NCI-H345 treated with DMSO at 0.1 percent for 48 hours (cell line): ENCODE data around the gene TUB.

Experiments
- DNase-seq: peaks from one replicate; lab custom pipeline; 2025; ENCODE audit not compliant: unreplicated experiment; lab: John Stamatoyannopoulos, UW

TUB gene

DNA sequence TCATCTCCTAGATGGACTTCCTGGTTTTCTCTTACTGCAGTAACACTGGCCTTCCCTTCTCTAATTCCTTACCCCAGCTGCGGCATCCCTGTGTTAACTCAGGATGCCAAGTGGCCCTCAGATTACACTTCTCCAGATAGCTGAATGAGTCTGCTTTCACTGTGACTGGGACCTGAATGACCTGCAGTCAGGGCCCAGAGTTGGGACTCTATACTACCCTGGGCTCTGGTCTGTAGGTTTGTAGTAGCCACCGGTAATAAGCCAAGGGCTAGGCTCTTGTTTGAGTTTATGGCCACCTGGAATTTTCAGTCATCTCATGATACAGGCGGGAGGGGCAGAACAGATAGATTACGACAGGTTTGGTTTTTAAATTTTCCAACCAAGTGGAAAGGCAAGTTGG, 24.1 kb downstream of the TUB start:
- no peak for DNase-seq

DNA sequence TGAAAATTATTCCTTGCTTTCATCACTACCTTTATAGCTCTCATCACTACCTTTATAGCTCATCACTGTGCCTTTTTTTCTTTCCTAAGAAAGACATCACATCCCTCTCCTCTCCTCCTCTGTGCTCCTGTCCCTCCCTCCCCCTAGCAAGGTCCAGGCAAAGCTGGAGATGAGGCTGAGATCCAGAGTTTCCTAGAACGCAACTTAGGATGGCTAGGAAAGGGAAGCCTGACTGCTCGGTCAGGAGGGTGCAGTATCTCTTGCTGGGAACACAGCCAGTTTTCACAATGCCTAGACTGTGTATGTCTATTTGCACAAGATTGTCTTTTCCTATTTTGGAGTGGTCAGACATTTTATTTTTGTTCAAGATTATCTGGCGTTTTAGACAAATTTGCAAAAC, 24.7 kb downstream of the TUB start:
- no peak for DNase-seq

DNA sequence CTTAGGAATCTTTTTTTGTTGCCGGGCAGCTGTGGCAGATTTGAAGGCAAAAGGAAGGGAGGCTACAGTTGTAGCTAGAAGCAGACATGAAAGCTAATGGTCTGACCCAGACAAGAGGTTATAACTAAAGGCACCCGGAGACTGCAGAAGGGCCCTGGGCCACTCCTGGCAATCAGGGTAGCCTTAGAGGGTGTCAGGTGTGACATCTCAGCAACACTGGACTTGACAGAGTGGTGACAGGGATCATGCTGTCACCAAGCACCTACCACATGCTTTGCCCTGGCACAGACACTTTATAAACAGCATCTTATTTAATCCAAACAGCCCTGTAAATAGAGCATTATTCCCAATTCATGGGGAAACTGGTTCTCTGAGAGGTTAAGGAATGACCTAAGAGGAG, 25.7 kb downstream of the TUB start:
- no peak for DNase-seq

DNA sequence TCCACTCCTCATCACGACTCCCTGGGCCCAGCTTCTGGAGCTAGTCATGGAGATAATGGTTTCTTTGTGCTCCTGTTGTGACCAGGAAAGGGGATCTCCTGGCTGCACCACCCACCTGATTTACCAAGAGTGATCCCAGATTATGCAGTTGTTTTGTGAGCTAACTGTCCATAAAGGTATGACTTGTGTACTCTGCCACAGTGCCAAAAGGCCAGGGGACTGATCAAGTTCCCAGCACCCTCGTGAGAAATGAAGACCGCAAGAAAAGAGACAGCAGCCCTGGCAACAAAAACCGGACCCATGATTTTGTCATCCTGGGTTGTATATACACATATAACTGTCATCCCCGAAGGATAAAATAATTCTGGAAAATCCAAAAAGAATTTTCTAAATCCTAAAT, 26.6 kb downstream of the TUB start:
- no peak for DNase-seq

- DNase-seq = no peak
These were observed 27.4 kb downstream of the TUB start for GRCh38 chr11:8108421-8108820.

- no peak for DNase-seq
These were observed 28.7 kb downstream of the TUB start for GRCh38 chr11:8109675-8110074.

- no peak for DNase-seq
These were observed 29.4 kb downstream of the TUB start for GRCh38 chr11:8110396-8110795.

- DNase-seq = no peak
These were observed 30.6 kb downstream of the TUB start for GRCh38 chr11:8111636-8112035.

- no peak for DNase-seq
These were observed 41.3 kb downstream of the TUB start for GRCh38 chr11:8122173-8122764.

- DNase-seq = no peak
These were observed 45.8 kb downstream of the TUB start for GRCh38 chr11:8126649-8127289.

- no peak for DNase-seq
These were observed 46.4 kb downstream of the TUB start for GRCh38 chr11:8127447-8127846.

DNA sequence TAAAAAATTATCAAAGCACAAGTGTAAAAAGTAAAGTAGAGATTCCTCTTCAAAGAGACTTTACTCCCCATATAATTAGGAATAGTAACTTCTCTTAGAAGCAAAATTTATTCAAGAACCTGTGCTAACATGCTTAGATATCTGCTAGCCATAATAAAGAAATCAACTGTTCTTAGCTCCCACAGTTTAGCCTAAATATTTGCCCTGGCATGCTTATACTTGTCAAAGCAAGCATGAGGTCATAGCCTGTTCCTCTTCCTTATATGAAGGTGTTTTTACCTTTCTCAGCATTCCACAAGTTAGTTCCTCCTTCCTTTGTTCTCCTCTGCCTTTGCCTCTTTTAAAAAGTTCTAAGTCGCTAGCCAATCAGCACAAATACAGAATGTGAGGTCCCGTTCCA, 57.5 kb downstream of the TUB start:
- no peak for DNase-seq

GRCh38 chr11:8149726-8150125, 68.7 kb downstream of the TUB start:
- DNase-seq = no peak
